AG04449 (cell line): ENCODE results near the gene CTNNA3.

Source experiments
- CTCF ChIA-PET: fragments of 350-600 bp; formaldehyde crosslinking; extraction: SDS; loops from one replicate; lab custom pipeline; 2021; ENCODE audit warnings: antibody characterized with exemption; lab: Yijun Ruan, JAX
- POLR2A ChIA-PET: fragments of 400-600, 350-600 bp; formaldehyde crosslinking; extraction: SDS; loops from one replicate; lab custom pipeline; 2020; ENCODE audit warnings: antibody characterized with exemption, inconsistent platforms; lab: Yijun Ruan, JAX
- DNase-seq: peaks from one replicate; pipeline ENCODE4 v3.0.0-alpha.2; 2010; ENCODE audit warnings: low read depth, low spot score
- H3K4me3 ChIP-seq: 2 replicates; pipeline ENCODE4 v1.5.1; 2011; ENCODE audit warnings: low read depth, mild to moderate bottlenecking, control low read depth, low read length
- CTCF ChIP-seq: IDR thresholded peaks from one replicate; pipeline ENCODE4 v1.5.1; 2011; ENCODE audit warnings: mild to moderate bottlenecking, moderate library complexity, low read length, control low read depth, inconsistent platforms; ENCODE audit not compliant: insufficient read depth; ENCODE audit errors: missing control alignments

The CTNNA3 gene

GRCh38 chr10:66321723-66322665, 1374.0 kb downstream of the CTNNA3 start:
- ChIA-PET POLR2A (no interaction called here), CTCF (no interaction called here)
- DNase-seq = no peak
- no peak for TF ChIP-seq CTCF
- H3K4me3 ChIP-seq = no peak overlapping the region

- no peak for TF ChIP-seq CTCF
- ChIA-PET CTCF (no interaction called here), POLR2A (no interaction called here)
- no peak overlapping the region for H3K4me3 ChIP-seq
- DNase-seq = no peak
Observed at GRCh38 chr10:66318761-66319160, 1377.2 kb downstream of the CTNNA3 start.

DNA sequence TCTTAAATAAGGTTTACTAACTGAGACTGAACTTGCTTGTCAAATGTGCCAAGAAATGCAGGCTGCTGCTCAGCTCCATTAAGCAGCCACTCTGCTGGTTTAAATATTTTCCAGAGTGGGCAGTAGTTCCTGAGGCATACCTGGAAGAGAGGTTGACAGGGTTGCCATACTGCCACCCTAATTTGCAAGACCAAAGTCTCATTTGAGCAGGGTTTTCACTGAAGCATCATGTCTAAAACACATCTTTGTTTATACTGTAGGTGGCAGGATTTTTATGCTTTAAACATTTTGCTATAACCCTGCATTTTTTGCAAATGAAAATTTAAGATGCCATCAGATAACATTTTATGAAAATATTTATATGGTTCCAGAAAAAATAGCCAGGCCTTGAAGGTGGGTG, 1388.2 kb downstream of the CTNNA3 start:
- POLR2A ChIA-PET = no interaction called here
- CTCF ChIA-PET = no interaction called here
- TF ChIP-seq CTCF = no peak
- no peak overlapping the region for H3K4me3 ChIP-seq
- no peak for DNase-seq

- ChIA-PET CTCF (no interaction called here), POLR2A (no interaction called here)
- no peak for TF ChIP-seq CTCF
- H3K4me3 ChIP-seq = no peak overlapping the region
- DNase-seq = no peak
Observed at GRCh38 chr10:66301078-66301477, 1394.9 kb downstream of the CTNNA3 start.

- DNase-seq = no peak
- POLR2A ChIA-PET = no interaction called here
- no peak overlapping the region for H3K4me3 ChIP-seq
- CTCF ChIA-PET = no interaction called here
- TF ChIP-seq CTCF = no peak
Observed at GRCh38 chr10:66295602-66296001, 1400.4 kb downstream of the CTNNA3 start.

DNA sequence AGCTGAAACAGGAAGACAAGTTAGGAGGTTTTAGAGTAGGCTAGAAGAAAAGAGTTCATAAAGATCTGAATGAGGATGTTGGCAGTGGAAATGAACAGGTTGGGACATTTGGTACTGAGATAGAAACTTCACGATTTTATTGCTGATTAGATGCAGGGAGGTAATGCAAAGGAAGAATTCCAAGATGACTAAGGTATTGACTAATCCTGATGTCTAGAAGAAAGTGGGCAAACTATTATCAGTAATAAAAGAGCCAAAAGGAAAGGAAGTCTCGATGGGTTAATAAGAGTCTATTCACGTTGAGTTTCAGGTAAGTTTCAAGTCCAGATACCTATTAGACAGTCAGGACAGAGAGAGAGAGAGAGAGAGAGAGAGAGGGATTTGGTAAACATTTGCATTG, 1401.5 kb downstream of the CTNNA3 start:
- no peak for DNase-seq
- TF ChIP-seq CTCF = no peak
- POLR2A ChIA-PET = no interaction called here
- H3K4me3 ChIP-seq = no peak overlapping the region
- CTCF ChIA-PET = no interaction called here
